ENCODE data around the gene TIPIN. TPM values are rescaled to one million over a fixed set of nuclear protein-coding genes. Genes with fewer than 3 reads are reported as not detected.
A peak's percentile ranks its signal among the peaks of the same experiment; 100 is the strongest.

The TIPIN gene
- polyA plus RNA-seq, 2 of the 4 experiments (the other 2 are of a cell fraction) = 28.4 to 37.4 TPM

GRCh38 chr15:66290518-66290917, 66.0 kb downstream of the TIPIN start:
- no peak for FAIRE-seq

GRCh38 chr15:66290007-66290406, 66.5 kb downstream of the TIPIN start:
- TF ChIP-seq RFX5 (IDR thresholded peaks at IDR 0.05) (no peak), ELK1 (IDR thresholded peaks at IDR 0.05; ENCODE audit: low read depth, low read length) (no peak)
- ATAC-seq (no peak), DNase-seq (ENCODE audit: low read depth in 1 of 2, low spot score in 1 of 2) (no peak), FAIRE-seq (no peak)
- Histone ChIP-seq H3K4me1 (peaks cover 20% of the 10 kb centered on the region), H3K27ac (no peak overlapping the region), H3K9me3 (no peaks in the 10 kb centered on the region), H3K4me3 (no peak overlapping the region), H3K4me2 (no peak overlapping the region)
- 97% methylated on average over 3 of the region's 3 CpGs for WGBS (ENCODE audit: missing lambda C conversion rate)
- POLR2A ChIA-PET = no interaction called here
- CTCF ChIA-PET = interaction anchor here (0.6 to 4.4 kb wide), 9 partner anchors 36 to 972 kb away, joined by 3 to 29 read pairs (median 3); partner anchors contain the start of gene MEGF11

More at GRCh38 chr15:66290518-66290917, 66.0 kb downstream of the TIPIN start:
- DNase-seq (ENCODE audit: low read depth in 1 of 2, low spot score in 1 of 2) (no peak), ATAC-seq (no peak)
- ChIA-PET CTCF (interaction anchor here (0.8 to 4.4 kb wide), 4 partner anchors 40 to 972 kb away, joined by 3 to 25 read pairs (median 13); no protein-coding TSS in a partner anchor), POLR2A (no interaction called here)
- Histone ChIP-seq H3K4me2 (no peak overlapping the region), H3K27ac (no peak overlapping the region), H3K4me1 (peaks cover 25% of the 10 kb centered on the region), H3K4me3 (no peak overlapping the region), H3K9me3 (no peaks in the 10 kb centered on the region)
- TF ChIP-seq NR3C1 (IDR thresholded peaks at IDR 0.05) (no peak), FOXS1 (CRISPR knock-in tag; IDR thresholded peaks at IDR 0.05) (no peak), FOSL2 (IDR thresholded peaks at IDR 0.05) (no peak), FOSL2 (CRISPR knock-in tag; IDR thresholded peaks at IDR 0.05) (no peak), POLR2A (IDR thresholded peaks at IDR 0.05; ENCODE audit: low read length) (no peak), KDM1A (IDR thresholded peaks at IDR 0.05; ENCODE audit: low read depth) (no peak), ATOH8 (CRISPR knock-in tag; IDR thresholded peaks at IDR 0.05; ENCODE audit: low read depth) (no peak), REST (IDR thresholded peaks at IDR 0.05) (no peak), BHLHE40 (IDR thresholded peaks at IDR 0.05; ENCODE audit: low read depth, low read length) (no peak), MAFK (IDR thresholded peaks at IDR 0.05; ENCODE audit: partially characterized antibody) (no peak), HES2 (IDR thresholded peaks at IDR 0.05) (no peak), PHF8 (IDR thresholded peaks at IDR 0.05; ENCODE audit: borderline replicate concordance, low read depth) (no peak), HEYL (CRISPR knock-in tag; IDR thresholded peaks at IDR 0.05) (no peak), HOXB13 (CRISPR knock-in tag; IDR thresholded peaks at IDR 0.05; ENCODE audit: low read depth) (no peak)

GRCh38 chr15:66288551-66289185, 67.8 kb downstream of the TIPIN start:
- 63% methylated on average over 6 of the region's 6 CpGs for WGBS (ENCODE audit: missing lambda C conversion rate)
- peak; percentile 7 for FAIRE-seq
- H3K9me3 ChIP-seq = no peaks in the 10 kb centered on the region
- DNase-seq (ENCODE audit: low read depth in 1 of 2, low spot score in 1 of 2) = no peak
- peak overlapping the region; percentile 48; the same call in 2 of the 3 replicates for H3K4me2 ChIP-seq
- H3K4me1 ChIP-seq = peaks cover 16% of the 10 kb centered on the region
- H3K27ac ChIP-seq = no peak overlapping the region
- no peak overlapping the region for H3K4me3 ChIP-seq
- CTCF ChIA-PET = interaction anchor here (0.6 to 4.4 kb wide), 39 partner anchors 11 to 734 kb away, joined by 3 to 29 read pairs (median 4); partner anchors contain the start of genes INTS14, MAP2K1 and MEGF11
- ATAC-seq = no peak
- POLR2A ChIA-PET = no interaction called here
- TF ChIP-seq NPAS2 (CRISPR knock-in tag; IDR thresholded peaks at IDR 0.05; ENCODE audit: borderline replicate concordance) (no peak), E2F6 (IDR thresholded peaks at IDR 0.05; ENCODE audit: borderline replicate concordance, low read depth) (no peak), FOSL2 (IDR thresholded peaks at IDR 0.05) (no peak), FOSL2 (CRISPR knock-in tag; IDR thresholded peaks at IDR 0.05) (no peak), MAZ (IDR thresholded peaks at IDR 0.05; ENCODE audit: borderline replicate concordance, low read depth, low read length) (no peak), KDM1A (IDR thresholded peaks at IDR 0.05; ENCODE audit: low read depth) (no peak), KDM5A (IDR thresholded peaks at IDR 0.05) (no peak), ATOH8 (CRISPR knock-in tag; IDR thresholded peaks at IDR 0.05; ENCODE audit: low read depth) (no peak), ZNF302 (CRISPR knock-in tag; IDR thresholded peaks at IDR 0.05) (no peak), CTCF (IDR thresholded peaks at IDR 0.05) (no peak), SMC3 (IDR thresholded peaks at IDR 0.05) (no peak), BHLHE40 (IDR thresholded peaks at IDR 0.05; ENCODE audit: low read depth, low read length) (no peak), HES2 (IDR thresholded peaks at IDR 0.05) (no peak)
